Right cardiac atrium (tissue), 5 donors: ENCODE data around the gene LRP3. TPM values are rescaled to one million over a fixed set of nuclear protein-coding genes. Genes with fewer than 3 reads are reported as not detected.
A peak's percentile ranks its signal among the peaks of the same experiment; 100 is the strongest.
"Not testable (repeated sequence)": the region's sequence is repeated elsewhere in the genome, so short reads cannot be mapped to it uniquely, and the experiment has no call there.

Experiments used
- ATAC-seq, 2 donors: fragments of 200-7000 bp; cut with Tn5 transposase; one replicate each; pipeline versions ENCODE4 v1.8.0 to v1.9.1; 2020; ENCODE audit warnings: moderate library complexity in 2 of 2, mild to moderate bottlenecking in 1 of 2
- DNase-seq, 3 donors: peaks; one replicate each; pipeline ENCODE4 v3.0.0-alpha.2; 2020
- H3K27ac ChIP-seq: one replicate; pipeline ENCODE4 v1.5.1; 2013; ENCODE audit warnings: mild to moderate bottlenecking, low read length, control low read depth, moderate library complexity
- H3K27me3 ChIP-seq: one replicate; pipeline ENCODE4 v1.6.1; 2013; ENCODE audit not compliant: control insufficient read depth, insufficient read depth
- H3K4me1 ChIP-seq: one replicate; pipeline ENCODE4 v1.6.1; 2013; ENCODE audit warnings: low read length; ENCODE audit not compliant: control insufficient read depth, insufficient read depth
- H3K4me3 ChIP-seq: one replicate; pipeline ENCODE4 v1.5.1; 2013; ENCODE audit warnings: low read length, control low read depth
- H3K9me3 ChIP-seq: one replicate; pipeline ENCODE4 v1.6.1; 2013; ENCODE audit warnings: low read length; ENCODE audit not compliant: control insufficient read depth
- WGBS: extraction: QIAGEN DNeasy Blood & Tissue Kit; methylation state at CpG from one replicate; pipeline ENCODE4 v1.1.7; 2013; 5-methylcytosine and 5-hydroxymethylcytosine counted together
- intact Hi-C, 4 donors: fragments of 100-400 bp; cut with DNase I; formaldehyde crosslinking; loops; one replicate each; pipeline versions ENCODE4 v1.11.0 to v1.14.0; 2022 to 2023
- polyA plus RNA-seq: library from polyadenylated mRNA; stranded (reverse); fragments of 200-250 nt; gene quantifications from one replicate; pipeline ENCODE4 v1.2.3, GENCODE V29; 2013
- total RNA-seq, 4 donors: library from RNA; stranded (reverse); fragmentation: NEBNext Ultra II Directional; extraction: Animal tissue kit (Norgen Biotek cat#: 25700); gene quantifications; one replicate each; pipeline ENCODE4 v1.2.1, GENCODE V29; 2021
- donor health status: healthy with polysubstance abuse.
- donor health status: DM: no; HTN: yes; CAD: no.
- donor health status: DM: no; HTN: no; CAD: no.
- donor health status: DM: no; HTN: yes; CAD: no; lungs with severe emphysema.
- donor health status: DM: yes; HTN: yes; CAD: no.

The LRP3 gene
- total and polyA plus RNA-seq, 5 donors: 13.2 to 20.7 (median 14.8) TPM

DNA sequence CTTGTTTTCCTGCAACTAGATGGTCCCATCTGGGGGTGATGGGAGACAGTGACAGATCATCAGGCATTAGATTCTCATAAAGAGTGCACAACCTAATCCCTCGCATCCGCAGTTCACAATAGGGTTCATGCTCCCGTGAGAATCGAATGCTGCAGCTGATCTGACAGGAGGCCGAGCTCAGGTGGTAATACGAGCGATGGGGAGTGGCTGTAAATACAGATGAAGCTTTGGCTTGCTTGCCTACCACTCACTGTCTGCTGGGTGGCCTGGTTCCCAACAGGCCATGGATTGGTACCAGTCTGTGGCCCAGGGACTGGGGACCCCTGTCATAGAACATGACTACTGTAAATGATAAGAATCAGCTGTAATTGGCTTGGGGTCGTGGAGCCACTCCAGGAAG is 34.2 kb upstream of the LRP3 start:
- no peaks in the 10 kb centered on the region for H3K9me3 ChIP-seq
- 93% methylated on average over 8 of the region's 8 CpGs for WGBS
- no peak overlapping the region for H3K4me3 ChIP-seq
- no peak overlapping the region for H3K27ac ChIP-seq
- H3K27me3 ChIP-seq: no peaks in the 10 kb centered on the region
- ATAC-seq (no peak), DNase-seq (no peak)
- intact Hi-C loops: no loop called here
- no peaks in the 10 kb centered on the region for H3K4me1 ChIP-seq

DNA sequence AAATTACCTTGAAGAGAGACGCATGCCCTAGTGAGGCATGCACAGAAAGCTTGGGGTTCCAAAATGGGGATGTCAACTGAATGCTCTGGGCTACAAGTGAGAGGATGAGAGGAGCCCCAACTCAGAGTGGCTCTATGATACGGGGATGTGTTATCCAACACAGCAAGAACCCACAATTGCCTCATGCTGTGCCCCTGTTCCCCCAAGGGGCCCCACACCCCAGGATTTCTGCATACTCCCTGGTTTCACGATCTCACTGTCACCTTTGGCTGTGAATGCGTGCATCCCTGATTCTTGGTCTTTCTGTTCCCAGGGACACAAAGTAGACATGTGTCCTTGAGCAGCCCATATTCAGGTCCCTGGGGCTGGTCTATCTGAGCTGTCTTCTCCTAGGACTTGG is 32.9 kb upstream of the LRP3 start:
- H3K9me3 ChIP-seq: no peaks in the 10 kb centered on the region
- no peak for DNase-seq
- 69% methylated on average over 4 of the region's 4 CpGs for WGBS
- intact Hi-C loops: no loop called here
- no peak overlapping the region for H3K4me3 ChIP-seq
- H3K27me3 ChIP-seq: no peaks in the 10 kb centered on the region
- no peaks in the 10 kb centered on the region for H3K4me1 ChIP-seq
- ATAC-seq: no peak
- no peak overlapping the region for H3K27ac ChIP-seq

- Histone ChIP-seq H3K4me1 (no peaks in the 10 kb centered on the region), H3K27me3 (no peaks in the 10 kb centered on the region), H3K4me3 (no peak overlapping the region), H3K27ac (no peak overlapping the region), H3K9me3 (no peaks in the 10 kb centered on the region)
- DNase-seq: no peak
- ATAC-seq: no peak
- intact Hi-C loops: no loop called here
- WGBS: 91% methylated on average over 6 of the region's 6 CpGs
Observed at GRCh38 chr19:33163481-33163880, 30.6 kb upstream of the LRP3 start.

GRCh38 chr19:33166037-33166436 is 28.1 kb upstream of the LRP3 start:
- DNase-seq, H3K27ac ChIP-seq, H3K9me3 ChIP-seq, H3K27me3 ChIP-seq, intact Hi-C loops, ATAC-seq, H3K4me1 ChIP-seq, H3K4me3 ChIP-seq: not testable (repeated sequence)
- WGBS: 70% methylated on average over 6 of the region's 6 CpGs

- DNase-seq (no peak), ATAC-seq (no peak)
- Histone ChIP-seq H3K4me3 (no peak overlapping the region), H3K27me3 (no peaks in the 10 kb centered on the region), H3K27ac (no peak overlapping the region), H3K4me1 (no peaks in the 10 kb centered on the region), H3K9me3 (no peaks in the 10 kb centered on the region)
- 93% methylated on average over 1 of the region's 1 CpG for WGBS
- intact Hi-C loops: no loop called here
Observed at GRCh38 chr19:33167438-33167837, 26.7 kb upstream of the LRP3 start.

GRCh38 chr19:33168528-33168927 is 25.6 kb upstream of the LRP3 start:
- Histone ChIP-seq H3K4me1 (no peaks in the 10 kb centered on the region), H3K9me3 (no peaks in the 10 kb centered on the region), H3K4me3 (no peak overlapping the region), H3K27me3 (no peaks in the 10 kb centered on the region), H3K27ac (no peak overlapping the region)
- 78% methylated on average over 1 of the region's 1 CpG for WGBS
- intact Hi-C loops: no loop called here
- DNase-seq: no peak
- ATAC-seq: no peak

DNA sequence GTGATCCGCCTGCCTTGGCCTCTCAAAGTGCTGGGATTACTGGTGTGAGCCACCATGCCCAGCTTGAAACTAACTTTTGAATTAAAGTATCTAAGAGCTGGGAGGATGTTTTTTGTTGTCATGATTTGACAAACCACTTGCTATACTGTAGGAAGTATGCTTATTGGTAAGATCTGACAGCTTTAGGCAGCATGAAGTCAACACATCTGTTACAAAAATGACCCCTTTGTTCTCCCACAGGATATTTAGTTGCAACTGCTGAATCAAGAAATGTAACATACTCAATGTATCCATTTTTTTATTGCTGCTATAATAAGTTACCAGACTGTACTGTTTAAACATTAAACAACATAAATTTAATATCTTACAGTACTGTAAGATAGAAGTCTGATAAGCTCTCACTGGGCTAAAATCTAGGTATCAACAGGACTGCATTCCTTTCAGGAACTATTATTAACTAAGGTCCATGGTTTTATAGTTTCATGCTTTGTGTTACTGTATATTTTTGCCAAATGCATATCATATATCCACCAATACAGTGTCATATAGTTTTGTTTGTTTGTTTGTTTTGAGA is 22.8 kb upstream of the LRP3 start:
- intact Hi-C loops: no loop called here
- ATAC-seq (no peak), DNase-seq (no peak)
- Histone ChIP-seq H3K27me3 (no peaks in the 10 kb centered on the region), H3K9me3 (no peaks in the 10 kb centered on the region), H3K27ac (no peak overlapping the region), H3K4me3 (no peak overlapping the region), H3K4me1 (peaks cover 4% of the 10 kb centered on the region)
- 92% methylated on average over 1 of the region's 1 CpG for WGBS

DNA sequence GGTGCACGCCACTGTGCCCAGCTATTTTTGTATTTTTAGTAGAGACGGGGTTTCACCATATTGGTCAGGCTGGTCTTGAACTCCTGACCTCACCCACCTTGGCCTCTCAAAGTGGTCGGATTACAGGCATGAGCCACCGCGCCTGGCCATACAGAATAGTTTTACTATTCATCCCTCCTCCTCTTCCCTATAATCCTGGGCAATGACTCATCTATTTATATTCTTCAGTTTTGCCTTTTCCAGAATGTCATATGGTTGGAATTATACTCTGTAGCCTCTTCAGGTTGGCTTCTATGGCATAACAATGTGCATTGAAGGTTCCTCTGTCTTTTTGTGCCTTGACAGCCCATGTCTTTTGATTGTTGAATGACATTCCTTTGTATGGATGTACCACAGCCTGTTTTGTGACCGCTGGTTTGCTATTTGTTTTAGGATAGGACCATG is 22.2 kb upstream of the LRP3 start:
- intact Hi-C loops: no loop called here
- no peak for ATAC-seq

GRCh38 chr19:33174186-33174585 is 19.9 kb upstream of the LRP3 start:
- no peak overlapping the region for H3K27ac ChIP-seq
- 98% methylated on average over 5 of the region's 5 CpGs for WGBS
- no peak for DNase-seq
- H3K4me3 ChIP-seq: no peak overlapping the region
- no peaks in the 10 kb centered on the region for H3K9me3 ChIP-seq
- intact Hi-C loops: no loop called here
- ATAC-seq: no peak
- no peaks in the 10 kb centered on the region for H3K27me3 ChIP-seq
- H3K4me1 ChIP-seq: peaks cover 4% of the 10 kb centered on the region

More for the DNA sequence above, 22.2 kb upstream of the LRP3 start:
- Histone ChIP-seq H3K27ac (no peak overlapping the region), H3K4me3 (no peak overlapping the region), H3K4me1 (peaks cover 4% of the 10 kb centered on the region), H3K9me3 (no peaks in the 10 kb centered on the region), H3K27me3 (no peaks in the 10 kb centered on the region)
- no peak for DNase-seq
- WGBS: 94% methylated on average over 6 of the region's 6 CpGs

GRCh38 chr19:33175156-33175782 is 18.9 kb upstream of the LRP3 start:
- no peak overlapping the region for H3K4me3 ChIP-seq
- intact Hi-C loops: no loop called here
- DNase-seq: no peak
- no peak overlapping the region for H3K27ac ChIP-seq
- WGBS: 92% methylated on average over 10 of the region's 10 CpGs
- no peaks in the 10 kb centered on the region for H3K9me3 ChIP-seq
- peaks cover 4% of the 10 kb centered on the region for H3K4me1 ChIP-seq
- no peaks in the 10 kb centered on the region for H3K27me3 ChIP-seq
- no peak for ATAC-seq

DNA sequence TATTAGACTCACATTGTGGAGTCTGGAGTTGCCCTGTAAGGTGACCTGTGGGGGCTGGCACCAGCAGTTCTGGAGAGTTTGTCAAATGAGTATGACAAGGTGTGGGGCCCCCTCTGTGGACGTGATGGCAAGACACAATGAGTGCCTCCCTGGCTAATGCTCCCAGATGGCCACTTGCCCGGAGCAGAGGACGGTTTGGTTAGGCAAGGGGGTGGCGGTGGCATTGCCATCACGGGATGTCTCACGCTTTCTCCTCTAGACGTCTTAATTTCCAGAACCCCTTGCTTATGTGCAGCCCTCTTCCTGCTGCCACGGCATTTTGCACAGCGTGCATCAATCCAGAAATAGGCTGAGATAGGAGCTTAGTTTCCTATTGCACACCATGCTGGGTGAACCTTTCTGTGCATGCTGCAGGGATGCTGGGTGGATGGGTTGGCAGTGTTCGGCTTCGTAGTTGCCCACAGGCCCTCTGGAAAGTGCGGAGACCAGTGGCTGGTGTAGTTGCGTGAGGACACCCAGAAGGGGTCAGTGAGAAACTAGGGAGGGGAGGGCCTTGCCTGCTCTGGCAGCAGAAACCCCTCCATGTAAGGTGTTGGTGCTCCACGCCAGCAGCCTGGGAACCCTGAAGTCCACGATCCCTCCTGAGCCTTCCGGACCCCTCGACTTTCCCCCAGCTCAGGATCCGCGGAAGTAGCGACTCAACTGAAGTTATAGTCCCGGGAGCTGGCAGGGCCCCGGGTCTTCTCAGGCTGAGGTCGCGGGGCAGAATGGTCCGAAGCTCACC is 18.1 kb upstream of the LRP3 start:
- intact Hi-C loops: no loop called here
- peak overlapping the region; percentile 77 for H3K4me3 ChIP-seq
- ATAC-seq (peak; percentile 1 to 9), DNase-seq (peak in 1 of 3 donors; percentile 21)
- H3K9me3 ChIP-seq: no peaks in the 10 kb centered on the region
- no peaks in the 10 kb centered on the region for H3K27me3 ChIP-seq
- peaks cover 4% of the 10 kb centered on the region for H3K4me1 ChIP-seq
- WGBS: 12% methylated on average over 25 of the region's 25 CpGs
- peak overlapping the region; percentile 61 for H3K27ac ChIP-seq
